Stimulated activated CD4-positive, alpha-beta T cell treated with anti-CD3 and anti-CD28 coated beads, Interleukin-2, amount 100 ng/mL, for 4 hours (primary cell): Measurements from ENCODE around the gene RPTOR.
A peak's percentile ranks its signal among the peaks of the same experiment; 100 is the strongest.
"Not testable (repeated sequence)": the region's sequence is repeated elsewhere in the genome, so short reads cannot be mapped to it uniquely, and the experiment has no call there.

Experiments used
- DNase-seq: peaks from one replicate; pipeline ENCODE4 v3.0.0-alpha.2; 2020; ENCODE audit warnings: low read depth

The RPTOR gene

GRCh38 chr17:80863626-80864025 is 319.0 kb downstream of the RPTOR start:
- no peak for DNase-seq

GRCh38 chr17:80864751-80865150 is 320.1 kb downstream of the RPTOR start:
- no peak for DNase-seq

GRCh38 chr17:80866050-80866793 is 321.6 kb downstream of the RPTOR start:
- peak; percentile 55 for DNase-seq

- DNase-seq: no peak
Measured at GRCh38 chr17:80868022-80868609, 323.5 kb downstream of the RPTOR start.

- DNase-seq: no peak
Measured at GRCh38 chr17:80869481-80870145, 325.0 kb downstream of the RPTOR start.

GRCh38 chr17:80870401-80870800 is 325.8 kb downstream of the RPTOR start:
- no peak for DNase-seq

GRCh38 chr17:80871341-80871740 is 326.7 kb downstream of the RPTOR start:
- no peak for DNase-seq

GRCh38 chr17:80872001-80872500 is 327.4 kb downstream of the RPTOR start:
- DNase-seq: no peak

GRCh38 chr17:80872501-80873306 is 328.1 kb downstream of the RPTOR start:
- no peak for DNase-seq

GRCh38 chr17:80873307-80873951 is 328.8 kb downstream of the RPTOR start:
- DNase-seq: no peak

GRCh38 chr17:80874866-80875445 is 330.3 kb downstream of the RPTOR start:
- no peak for DNase-seq

GRCh38 chr17:80875480-80875995 is 330.9 kb downstream of the RPTOR start:
- DNase-seq: not testable (repeated sequence)

GRCh38 chr17:80876456-80876949 is 331.9 kb downstream of the RPTOR start:
- not testable (repeated sequence) for DNase-seq

- DNase-seq: peak; percentile 41
Measured at GRCh38 chr17:80876950-80877728, 332.5 kb downstream of the RPTOR start.

GRCh38 chr17:80877729-80878303 is 333.2 kb downstream of the RPTOR start:
- DNase-seq: no peak

GRCh38 chr17:80878876-80879722 is 334.5 kb downstream of the RPTOR start:
- DNase-seq: no peak

GRCh38 chr17:80879723-80880647 is 335.3 kb downstream of the RPTOR start:
- DNase-seq: no peak

GRCh38 chr17:80880648-80880985 is 336.0 kb downstream of the RPTOR start:
- no peak for DNase-seq
